ENCODE data around the gene ATAD3C.
A peak's percentile ranks its signal among the peaks of the same experiment; 100 is the strongest.

Gene ATAD3C

GRCh38 chr1:1430992-1431844 is 18.3 kb upstream of the ATAD3C start:
- no peak for DNase-seq (ENCODE audit: low read depth in 2 of 2, low spot score in 1 of 2)

DNA sequence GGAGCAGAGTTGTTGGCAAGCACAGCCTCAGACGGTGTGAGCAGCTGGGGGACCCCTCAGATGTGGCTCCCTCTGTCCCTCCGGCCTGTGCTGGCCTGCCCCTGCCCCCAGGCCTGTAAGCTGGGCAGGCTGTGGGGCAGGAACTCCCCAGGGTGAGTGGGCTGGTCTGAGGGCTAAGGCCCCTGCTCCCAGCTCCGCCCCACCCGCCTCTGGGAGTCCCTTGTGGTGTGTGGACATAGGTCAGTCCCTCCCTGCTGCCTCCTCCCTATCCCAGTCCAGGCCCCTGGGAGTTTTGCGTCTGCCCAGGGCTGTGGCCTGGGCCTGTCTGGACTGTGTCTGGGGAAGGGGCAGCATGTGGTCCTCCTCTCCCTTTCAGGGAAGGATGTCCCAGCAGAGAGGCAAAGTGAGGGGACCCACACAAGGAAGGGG is 17.6 kb upstream of the ATAD3C start:
- DNase-seq (ENCODE audit: low read depth in 2 of 2, low spot score in 1 of 2): no peak

- DNase-seq (ENCODE audit: low read depth in 2 of 2, low spot score in 1 of 2): no peak
These were observed 17.1 kb upstream of the ATAD3C start for GRCh38 chr1:1432274-1432950.

DNA sequence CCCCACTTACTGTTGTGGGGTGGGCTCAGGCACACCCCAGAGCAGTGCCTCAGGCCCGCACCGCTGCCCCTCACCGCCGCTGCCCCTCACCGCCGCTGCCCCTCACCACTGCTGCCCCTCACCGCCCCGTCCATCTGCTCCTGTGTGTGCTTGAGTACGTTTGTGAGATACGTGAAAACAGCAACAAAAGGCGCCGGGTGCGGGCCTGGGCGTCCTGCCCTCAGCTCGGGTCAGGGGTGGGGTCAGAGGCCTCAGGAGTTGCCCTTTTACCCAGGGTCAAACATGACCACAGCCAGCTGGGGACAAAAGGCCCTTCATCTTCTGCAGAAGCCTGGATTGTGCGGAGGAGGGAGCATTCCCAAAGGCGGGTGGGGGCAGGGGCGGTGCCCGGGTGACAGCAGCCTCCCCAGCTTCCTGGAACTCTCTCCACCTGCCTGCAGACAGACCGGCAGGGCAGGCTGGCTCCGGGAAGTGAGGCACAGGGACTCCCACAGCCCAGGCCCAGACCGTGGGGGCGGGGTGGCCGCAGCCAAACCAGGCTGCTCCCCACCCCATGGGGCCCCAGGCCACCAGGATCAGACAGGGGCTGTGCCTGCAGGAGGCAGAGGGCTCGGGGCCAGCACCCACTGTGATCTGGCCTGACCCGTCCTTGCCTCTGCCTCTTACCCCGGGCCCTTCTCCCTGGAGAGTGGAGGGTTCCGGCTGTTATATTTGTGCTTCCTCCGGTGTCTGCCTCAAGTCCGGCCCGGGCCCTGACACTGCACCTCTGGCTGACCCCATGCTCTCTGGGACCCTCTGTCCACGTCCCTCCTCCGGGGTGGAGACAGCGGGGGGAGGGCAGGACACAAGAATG is 16.3 kb upstream of the ATAD3C start:
- no peak for DNase-seq (ENCODE audit: low read depth in 2 of 2, low spot score in 1 of 2)

GRCh38 chr1:1433804-1434130 is 15.7 kb upstream of the ATAD3C start:
- DNase-seq (ENCODE audit: low read depth in 2 of 2, low spot score in 1 of 2): no peak

- DNase-seq (ENCODE audit: low read depth in 2 of 2, low spot score in 1 of 2): no peak
These were observed 15.2 kb upstream of the ATAD3C start for GRCh38 chr1:1434131-1434823.

- no peak for DNase-seq (ENCODE audit: low read depth in 2 of 2, low spot score in 1 of 2)
These were observed 14.7 kb upstream of the ATAD3C start for GRCh38 chr1:1434824-1435105.

GRCh38 chr1:1435106-1435903 is 14.2 kb upstream of the ATAD3C start, which contains the start of gene VWA1:
TSS of gene VWA1 (plus strand) at chr1:1435690. CDS start at chr1:1435749, 59 bp downstream.
- peak; percentile 15 to 36 for DNase-seq (ENCODE audit: low read depth in 2 of 2, low spot score in 1 of 2)

- no peak for DNase-seq (ENCODE audit: low read depth in 2 of 2, low spot score in 1 of 2)
These were observed 13.4 kb upstream of the ATAD3C start for GRCh38 chr1:1435911-1436629.

GRCh38 chr1:1436630-1437032 is 12.9 kb upstream of the ATAD3C start:
- no peak for DNase-seq (ENCODE audit: low read depth in 2 of 2, low spot score in 1 of 2)

DNA sequence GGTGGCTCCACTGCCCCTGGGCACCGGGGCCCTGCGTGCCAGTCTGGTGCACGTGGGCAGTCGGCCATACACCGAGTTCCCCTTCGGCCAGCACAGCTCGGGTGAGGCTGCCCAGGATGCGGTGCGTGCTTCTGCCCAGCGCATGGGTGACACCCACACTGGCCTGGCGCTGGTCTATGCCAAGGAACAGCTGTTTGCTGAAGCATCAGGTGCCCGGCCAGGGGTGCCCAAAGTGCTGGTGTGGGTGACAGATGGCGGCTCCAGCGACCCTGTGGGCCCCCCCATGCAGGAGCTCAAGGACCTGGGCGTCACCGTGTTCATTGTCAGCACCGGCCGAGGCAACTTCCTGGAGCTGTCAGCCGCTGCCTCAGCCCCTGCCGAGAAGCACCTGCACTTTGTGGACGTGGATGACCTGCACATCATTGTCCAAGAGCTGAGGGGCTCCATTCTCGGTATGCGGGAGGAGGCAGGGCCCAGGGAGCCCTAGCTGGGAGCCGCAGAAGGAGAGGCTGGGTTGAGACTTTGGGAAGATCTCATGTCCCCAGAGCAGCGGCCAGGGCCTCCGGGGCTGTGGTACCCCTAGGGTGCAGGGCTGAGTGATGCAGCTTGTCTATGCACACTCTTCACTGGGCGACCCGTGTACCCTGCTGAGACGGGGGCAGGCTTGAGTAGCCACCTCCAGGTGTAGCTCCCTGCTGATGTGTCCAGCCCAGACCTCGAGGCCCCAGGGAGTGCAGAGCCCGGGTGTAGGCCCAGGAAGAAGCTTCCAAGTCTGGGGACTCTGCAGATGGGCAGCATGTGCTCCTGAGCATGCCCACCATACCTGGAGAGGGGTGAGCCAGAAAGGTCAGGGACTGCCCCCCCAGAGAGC is 12.2 kb upstream of the ATAD3C start:
- no peak for DNase-seq (ENCODE audit: low read depth in 2 of 2, low spot score in 1 of 2)

- DNase-seq (ENCODE audit: low read depth in 2 of 2, low spot score in 1 of 2): no peak
These were observed 11.5 kb upstream of the ATAD3C start for GRCh38 chr1:1437904-1438376.

DNA sequence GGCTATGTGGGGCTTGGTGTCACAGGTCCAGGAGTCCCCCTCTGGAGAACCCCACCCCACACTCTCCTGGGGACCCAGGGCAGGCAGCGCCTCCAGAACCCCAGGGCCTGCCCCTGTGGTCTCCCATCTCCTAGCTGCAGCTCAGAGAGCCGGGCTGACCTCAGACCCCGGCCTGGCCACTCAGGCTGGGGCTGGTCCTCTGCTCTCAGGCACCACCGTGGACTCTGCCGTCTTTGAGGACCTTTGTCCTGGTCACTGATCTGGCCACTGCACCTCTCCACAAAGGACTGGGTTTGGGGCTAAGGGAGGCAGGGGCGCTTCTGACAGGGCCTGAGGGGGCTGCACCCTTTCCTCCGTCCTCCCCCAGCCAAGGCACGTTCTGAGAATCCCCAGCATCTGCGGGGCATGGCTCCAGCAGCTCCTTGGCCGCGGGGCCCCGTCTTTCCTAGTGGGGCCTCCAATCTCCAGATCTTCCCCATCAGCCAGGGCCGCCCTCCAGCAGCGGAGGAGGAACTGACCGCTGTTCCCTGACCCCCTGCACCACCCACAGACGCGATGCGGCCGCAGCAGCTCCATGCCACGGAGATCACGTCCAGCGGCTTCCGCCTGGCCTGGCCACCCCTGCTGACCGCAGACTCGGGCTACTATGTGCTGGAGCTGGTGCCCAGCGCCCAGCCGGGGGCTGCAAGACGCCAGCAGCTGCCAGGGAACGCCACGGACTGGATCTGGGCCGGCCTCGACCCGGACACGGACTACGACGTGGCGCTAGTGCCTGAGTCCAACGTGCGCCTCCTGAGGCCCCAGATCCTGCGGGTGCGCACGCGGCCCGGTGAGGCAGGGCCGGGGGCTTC is 10.7 kb upstream of the ATAD3C start:
- no peak for DNase-seq (ENCODE audit: low read depth in 2 of 2, low spot score in 1 of 2)

- no peak for DNase-seq (ENCODE audit: low read depth in 2 of 2, low spot score in 1 of 2)
These were observed 9.8 kb upstream of the ATAD3C start for GRCh38 chr1:1439546-1440261.

DNA sequence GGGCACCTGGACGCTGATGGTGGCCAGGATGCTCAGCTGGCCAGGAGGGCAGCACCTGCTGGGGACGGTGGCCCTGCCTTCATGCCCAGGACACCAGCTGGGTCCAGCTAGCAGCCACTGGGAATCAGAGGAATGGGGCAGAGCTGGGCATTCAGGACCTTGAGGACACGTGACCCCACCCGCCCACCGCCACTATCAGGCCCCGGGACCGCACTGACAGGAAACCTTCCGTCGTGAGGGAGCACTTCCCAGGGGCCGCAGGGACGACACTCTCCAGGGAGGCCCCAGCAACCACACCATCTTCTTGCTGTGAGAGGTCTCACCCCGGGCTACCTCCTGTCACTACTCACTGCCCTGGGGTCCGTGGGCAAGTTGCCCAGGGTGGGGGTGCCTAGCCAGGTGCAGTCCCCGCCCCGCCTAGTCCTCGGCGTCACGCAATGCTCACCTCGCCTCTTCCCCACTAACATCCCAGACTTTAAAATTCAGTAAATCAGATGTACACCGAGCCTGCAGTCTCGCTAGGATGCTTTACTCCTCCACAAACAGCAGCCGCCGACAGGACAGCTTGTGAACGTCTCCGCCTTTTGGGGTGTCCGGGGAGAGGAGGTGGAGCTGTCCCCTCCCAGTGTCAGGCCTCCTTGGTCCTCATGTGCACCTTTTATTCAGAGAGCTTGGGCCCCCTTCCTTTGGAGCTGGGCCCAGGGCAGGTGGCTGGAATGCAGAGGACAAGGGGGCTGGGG is 9.1 kb upstream of the ATAD3C start:
- no peak for DNase-seq (ENCODE audit: low read depth in 2 of 2, low spot score in 1 of 2)
